KOPT-K1 (cell line): ENCODE data around the gene TNFAIP8.
A peak's percentile ranks its signal among the peaks of the same experiment; 100 is the strongest.

Source experiments
- H3K27ac ChIP-seq: fragments of 200-600 bp; sonication (generic); 2 replicates; pipeline ENCODE4 v1.5.1; 2016; ENCODE audit warnings: antibody characterized with exemption, mild to moderate bottlenecking, low read depth, low read length; ENCODE audit not compliant: poor library complexity, severe bottlenecking
- H3K36me3 ChIP-seq: fragments of 200-600 bp; sonication (generic); 2 replicates; pipeline ENCODE4 v1.5.1; 2017; ENCODE audit warnings: antibody characterized with exemption, mild to moderate bottlenecking, low read length, moderate library complexity; ENCODE audit not compliant: insufficient read depth
- H3K9me3 ChIP-seq: fragments of 200-600 bp; sonication (generic); 2 replicates; pipeline ENCODE4 v1.5.1; 2017; ENCODE audit warnings: antibody characterized with exemption, low read length, mild to moderate bottlenecking; ENCODE audit not compliant: insufficient read depth, poor library complexity, severe bottlenecking

Gene TNFAIP8

DNA sequence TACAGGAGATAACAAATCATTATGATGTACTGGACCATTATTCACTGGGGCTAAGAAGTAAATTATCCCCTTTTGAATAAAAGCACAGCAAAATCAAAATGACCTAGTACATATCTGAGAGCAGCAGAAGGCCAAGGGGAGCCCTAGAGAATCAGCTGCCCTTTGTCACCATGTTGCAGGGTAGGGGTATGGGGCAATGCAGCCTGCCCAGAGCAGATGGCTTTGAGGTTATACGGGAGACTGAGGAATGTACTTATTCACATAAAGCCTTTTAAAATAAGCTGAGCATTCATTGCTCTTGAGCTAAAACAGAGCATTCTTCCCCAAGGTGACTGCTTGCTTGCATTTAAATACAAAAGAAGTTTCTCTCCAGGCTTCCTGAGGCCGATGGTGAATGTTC, 2.6 kb upstream of the TNFAIP8 start:
- Histone ChIP-seq H3K27ac (no peak overlapping the region), H3K36me3 (peaks cover 20% of the 10 kb centered on the region), H3K9me3 (no peaks in the 10 kb centered on the region)

DNA sequence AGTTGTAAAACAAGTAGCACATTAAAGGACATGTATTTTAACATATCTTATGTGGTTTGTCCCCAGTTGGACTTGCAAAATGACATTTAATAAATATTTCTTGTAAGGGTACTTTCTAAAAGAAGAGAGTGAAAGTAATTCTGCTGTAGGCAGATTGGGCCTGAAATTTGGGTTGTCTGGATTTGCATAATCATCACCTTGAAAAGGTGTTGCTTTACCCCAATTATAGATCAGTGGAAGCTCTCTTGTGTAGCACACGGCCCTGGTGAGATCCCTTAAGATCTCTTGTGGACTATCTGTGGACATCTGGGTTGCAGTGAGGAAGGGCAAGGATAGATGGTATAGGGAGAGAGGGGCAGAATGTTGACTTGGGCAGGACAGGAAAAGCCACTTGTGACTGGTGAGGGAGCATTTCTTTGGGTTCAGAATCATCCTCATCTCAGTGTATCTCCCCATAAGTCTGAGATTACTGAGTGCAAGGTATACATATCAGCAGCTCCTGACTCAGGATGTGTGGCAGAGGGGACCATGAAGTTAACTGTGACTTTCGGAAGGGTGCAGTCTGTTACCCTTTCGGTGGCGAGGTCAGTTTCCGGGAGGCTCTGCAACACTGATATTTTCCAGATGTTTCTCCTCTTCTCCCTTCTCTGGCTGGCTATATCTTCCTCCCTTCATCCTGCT, 2.0 kb upstream of the TNFAIP8 start:
- no peak overlapping the region for H3K27ac ChIP-seq
- no peaks in the 10 kb centered on the region for H3K9me3 ChIP-seq

DNA sequence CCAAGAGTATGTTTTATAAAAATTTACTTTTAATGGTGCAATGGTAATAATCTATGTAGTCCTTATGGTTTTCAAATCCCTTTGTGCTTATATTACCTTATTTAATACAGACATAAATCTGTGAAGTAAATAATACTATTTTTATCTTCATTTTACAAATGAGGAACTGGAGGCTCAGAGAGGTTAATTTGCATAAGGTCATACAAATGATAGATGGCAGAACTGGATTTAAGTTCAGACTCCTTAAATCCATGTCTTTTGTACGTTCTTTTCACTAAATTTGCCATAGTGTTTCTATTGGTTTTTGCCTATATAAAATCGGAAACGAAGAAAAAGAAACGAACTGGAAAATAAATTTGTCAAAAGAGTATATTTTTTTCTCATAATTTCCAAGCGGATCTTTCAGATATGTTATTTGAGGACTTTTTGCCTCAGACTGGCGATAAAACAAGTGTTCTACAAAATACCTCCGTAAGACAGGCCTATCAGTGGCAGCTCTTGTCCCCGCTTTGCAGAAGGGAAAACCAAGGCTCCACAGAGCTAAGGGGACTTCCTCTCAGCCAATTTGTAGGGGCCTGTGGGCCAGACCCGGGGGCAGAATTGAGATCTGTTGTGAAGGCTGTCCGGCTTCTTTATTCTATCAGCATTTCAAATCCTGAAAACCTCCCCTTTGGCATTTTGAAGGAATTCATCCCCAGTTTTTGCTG, 1.1 kb upstream of the TNFAIP8 start:
- peaks cover 22% of the 10 kb centered on the region for H3K36me3 ChIP-seq
- no peak overlapping the region for H3K27ac ChIP-seq
- no peaks in the 10 kb centered on the region for H3K9me3 ChIP-seq

More for the DNA sequence above, 2.0 kb upstream of the TNFAIP8 start:
- H3K36me3 ChIP-seq, result peaks cover 20% of the 10 kb centered on the region

DNA sequence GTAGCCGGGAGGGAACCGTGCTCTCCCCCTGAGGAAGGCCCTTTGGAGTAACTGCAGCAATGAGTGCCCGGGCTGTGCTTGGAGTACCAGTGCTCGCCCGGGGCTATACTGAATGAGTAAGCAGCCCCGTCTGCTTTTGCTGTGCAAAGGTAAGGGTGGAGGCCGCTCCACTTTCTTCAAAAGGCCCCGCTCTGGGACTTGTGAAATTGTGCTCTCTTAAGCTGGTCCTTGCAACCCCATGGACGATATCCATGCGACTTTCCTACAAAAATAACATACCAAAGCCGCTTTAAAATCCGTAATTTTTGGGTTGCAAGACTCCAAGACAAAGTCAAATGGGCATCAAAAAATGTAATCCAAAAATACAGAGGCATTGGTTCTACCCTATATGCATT, 578 bp upstream of the TNFAIP8 start:
- Histone ChIP-seq H3K9me3 (no peaks in the 10 kb centered on the region), H3K36me3 (peaks cover 26% of the 10 kb centered on the region), H3K27ac (no peak overlapping the region)

DNA sequence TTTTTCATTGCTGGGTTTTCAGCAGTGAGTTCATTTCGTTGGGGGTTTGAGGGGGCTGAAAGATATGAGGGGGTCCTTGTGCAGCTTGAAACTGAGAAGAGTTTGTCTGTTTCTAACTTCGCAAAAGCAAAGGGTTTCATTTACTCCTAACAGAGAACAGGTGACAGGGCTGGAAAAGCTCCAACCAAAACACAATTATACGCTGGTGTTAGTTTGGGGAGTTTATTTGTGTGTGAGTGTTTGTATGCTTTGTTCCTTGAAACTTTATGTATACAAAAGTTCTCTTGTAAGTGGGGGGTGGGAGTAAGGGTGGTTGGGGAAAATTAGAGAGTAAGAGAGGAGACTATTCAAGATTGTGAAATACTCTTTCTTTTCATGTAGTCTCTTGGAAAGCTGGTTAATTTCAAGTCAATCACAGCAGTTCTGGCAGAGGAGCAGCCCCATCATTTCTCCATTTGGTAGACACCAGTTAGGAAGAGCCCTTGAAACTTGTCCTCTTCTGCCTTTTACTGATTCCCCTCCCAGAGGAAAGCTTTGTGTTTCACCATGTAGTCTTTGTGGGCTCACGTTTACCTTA, 881 bp downstream of the TNFAIP8 start:
- Histone ChIP-seq H3K36me3 (peaks cover 27% of the 10 kb centered on the region), H3K27ac (peak overlapping the region; percentile 10), H3K9me3 (no peaks in the 10 kb centered on the region)

DNA sequence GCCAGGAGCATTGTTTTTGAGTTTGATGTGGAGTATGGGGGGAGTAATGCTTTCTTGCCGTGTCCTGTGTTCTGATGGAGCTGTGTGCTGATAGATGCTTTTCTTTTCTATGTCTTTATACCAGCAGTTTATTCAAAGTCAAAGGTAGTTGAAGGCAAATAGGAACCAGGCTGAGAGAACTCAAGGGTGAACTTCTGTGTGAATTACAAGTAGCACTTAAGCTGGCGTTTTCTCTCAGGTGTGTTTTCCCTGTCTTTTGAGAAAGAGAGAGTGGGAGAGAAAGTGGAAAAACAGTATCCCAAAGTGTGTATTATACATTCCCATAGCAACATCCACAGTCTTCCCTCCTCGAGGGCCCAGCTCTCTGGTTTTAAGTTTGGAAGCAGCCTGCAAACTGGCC, 1.5 kb downstream of the TNFAIP8 start:
- Histone ChIP-seq H3K36me3 (peaks cover 33% of the 10 kb centered on the region), H3K9me3 (no peaks in the 10 kb centered on the region), H3K27ac (peak overlapping the region; percentile 10)

DNA sequence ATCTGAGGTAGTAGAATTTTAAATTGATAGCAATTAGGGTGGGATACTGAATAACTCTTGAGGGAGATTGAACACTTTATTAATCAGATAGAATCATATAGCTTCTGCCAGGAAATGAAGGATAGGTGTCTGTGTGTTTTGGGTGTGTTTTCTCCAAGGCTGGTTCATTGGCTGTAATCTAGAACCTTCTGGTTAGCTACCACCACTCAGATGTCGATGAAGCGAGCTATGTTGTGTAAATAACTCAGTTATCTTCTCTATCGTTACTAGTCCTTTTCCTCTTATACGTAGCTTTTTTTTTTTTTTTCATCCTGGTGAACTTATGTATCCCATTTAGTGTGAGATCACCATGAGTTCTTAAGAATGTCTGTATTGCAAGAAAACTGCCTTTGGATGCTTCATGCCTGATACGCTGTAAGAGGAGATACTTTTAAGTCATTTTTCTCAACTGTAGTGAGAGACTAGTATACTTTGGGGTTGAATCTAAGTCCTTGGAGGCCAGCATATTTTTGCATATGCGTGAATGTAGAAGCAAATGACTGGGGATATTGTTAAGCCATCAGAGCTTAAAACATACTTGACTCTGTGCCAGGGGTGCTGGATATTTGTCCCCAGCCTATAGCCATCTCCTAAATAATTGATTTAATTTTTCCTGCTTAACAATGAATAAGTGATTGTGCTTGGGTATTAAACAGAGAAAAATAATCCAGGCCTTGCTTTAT, 2.1 kb downstream of the TNFAIP8 start:
- H3K27ac ChIP-seq, result no peak overlapping the region
- peaks cover 34% of the 10 kb centered on the region for H3K36me3 ChIP-seq
- no peaks in the 10 kb centered on the region for H3K9me3 ChIP-seq

DNA sequence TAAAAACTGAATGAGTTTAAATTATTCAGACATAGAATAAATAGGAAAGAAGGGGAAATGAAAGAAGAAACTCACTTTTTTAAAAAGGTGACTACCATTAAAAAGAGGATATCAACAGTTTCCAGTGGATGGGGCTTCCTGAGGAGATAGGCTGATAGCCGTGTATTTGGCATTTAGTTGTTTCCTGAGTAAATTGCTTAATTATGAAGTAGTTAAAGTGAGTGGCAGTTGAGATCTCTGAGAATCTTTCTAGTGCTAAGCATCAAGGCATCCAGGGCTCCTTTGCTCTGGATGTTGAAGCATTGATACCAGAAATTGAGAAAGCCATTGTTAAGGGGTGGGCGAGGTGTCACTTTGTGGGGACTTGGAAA, 2.7 kb downstream of the TNFAIP8 start:
- H3K9me3 ChIP-seq, result no peaks in the 10 kb centered on the region
- peaks cover 39% of the 10 kb centered on the region for H3K36me3 ChIP-seq
- no peak overlapping the region for H3K27ac ChIP-seq

DNA sequence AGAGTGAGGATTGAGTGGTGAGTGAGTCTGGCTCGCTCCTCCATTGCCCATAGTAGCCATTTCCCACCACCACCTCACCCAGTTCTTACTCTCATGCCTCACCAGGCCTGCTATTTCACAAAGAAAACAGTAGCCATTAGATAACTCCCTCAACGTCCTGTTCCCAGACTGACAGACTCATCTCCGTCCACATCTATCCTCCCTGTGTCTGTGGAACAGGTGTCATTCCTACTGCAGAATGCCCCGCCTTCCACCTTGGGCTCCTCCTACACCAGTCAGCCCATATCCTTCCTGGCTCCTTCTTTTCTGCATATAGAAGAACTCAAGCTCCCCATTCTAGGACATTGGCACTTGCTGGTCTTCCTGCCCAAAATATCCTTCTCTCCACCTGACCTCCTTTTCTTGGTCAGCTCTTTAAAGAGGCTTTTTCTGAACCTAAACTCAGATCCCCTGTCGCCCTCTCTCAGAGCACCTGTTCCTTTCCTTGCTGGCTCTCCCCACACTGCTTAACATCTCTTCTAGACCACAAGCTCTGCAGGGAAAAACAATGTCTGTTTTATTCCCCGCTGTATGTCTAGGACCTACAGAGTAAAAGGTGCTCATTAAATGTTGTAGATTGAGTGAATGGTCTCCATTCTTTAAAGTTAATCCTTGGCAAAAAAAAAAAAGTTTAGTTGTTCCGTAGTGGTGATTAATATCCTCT, 3.2 kb downstream of the TNFAIP8 start:
- Histone ChIP-seq H3K9me3 (no peaks in the 10 kb centered on the region), H3K27ac (no peak overlapping the region), H3K36me3 (peaks cover 40% of the 10 kb centered on the region)

DNA sequence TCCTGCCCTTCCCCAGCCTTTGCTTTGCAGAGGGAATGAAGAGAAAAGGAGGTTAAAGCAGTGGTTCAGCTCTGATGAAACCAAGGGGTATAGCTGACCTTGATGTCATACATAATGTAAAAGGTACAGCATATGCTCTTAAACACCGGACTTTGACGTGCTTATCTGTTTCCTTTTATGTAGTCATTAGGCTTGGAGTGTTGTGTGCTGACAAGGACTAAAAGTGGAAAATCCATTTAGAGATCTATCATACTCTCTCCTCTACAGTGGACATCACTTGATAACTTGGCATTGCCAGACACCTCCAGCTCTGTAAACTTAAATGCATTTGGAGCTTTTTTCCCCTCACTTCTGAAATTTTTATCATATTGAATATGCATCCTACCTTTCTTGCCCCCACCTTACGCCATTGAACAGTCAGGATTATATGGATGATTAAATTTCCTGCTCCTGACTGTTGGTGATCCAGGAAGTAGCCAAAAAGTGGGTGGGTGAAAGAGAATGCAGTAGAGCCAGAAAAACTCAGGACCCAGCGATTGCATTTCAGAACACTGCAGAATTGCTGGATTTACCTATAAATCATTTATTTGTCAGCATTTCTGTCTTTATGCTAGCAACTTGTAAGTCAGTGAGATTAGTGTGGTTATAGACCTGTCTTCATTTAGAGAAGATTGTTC, 4.1 kb downstream of the TNFAIP8 start:
- H3K36me3 ChIP-seq, result peaks cover 42% of the 10 kb centered on the region
- H3K27ac ChIP-seq, result no peak overlapping the region
- H3K9me3 ChIP-seq, result no peaks in the 10 kb centered on the region

DNA sequence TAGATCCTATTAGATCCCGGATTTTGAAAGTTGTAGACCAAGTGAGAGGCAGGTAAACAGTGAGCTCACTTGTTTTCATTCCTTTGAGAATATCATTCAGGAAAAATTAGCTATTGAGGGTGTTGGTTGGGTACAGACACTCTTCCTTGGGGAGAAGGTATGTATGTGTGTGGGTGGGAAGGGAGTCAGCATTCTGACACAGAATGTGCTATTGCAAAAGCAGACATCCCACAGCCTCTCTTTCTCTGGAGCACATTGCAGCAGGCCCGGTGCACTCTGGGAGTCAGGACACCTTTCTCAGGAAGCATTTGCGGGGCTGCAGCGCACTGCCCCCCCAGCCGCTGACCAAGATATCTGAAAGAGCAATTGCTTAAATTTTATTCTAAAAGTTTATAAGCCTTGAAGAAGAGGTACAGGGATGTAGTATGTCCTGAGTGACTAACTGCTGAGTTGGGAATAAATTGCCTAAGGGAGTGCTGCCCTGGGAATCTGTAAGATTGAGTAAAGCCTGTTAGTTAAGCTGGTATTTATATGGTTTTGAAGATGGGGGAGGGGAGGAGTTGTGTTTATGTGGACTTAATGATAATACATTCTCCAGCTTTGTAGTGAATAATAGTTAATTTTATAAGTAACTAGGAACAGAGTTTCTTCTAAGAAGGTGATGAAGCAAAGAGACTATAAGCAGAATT, 5.2 kb downstream of the TNFAIP8 start:
- Histone ChIP-seq H3K9me3 (no peaks in the 10 kb centered on the region), H3K27ac (no peak overlapping the region), H3K36me3 (peaks cover 32% of the 10 kb centered on the region)

DNA sequence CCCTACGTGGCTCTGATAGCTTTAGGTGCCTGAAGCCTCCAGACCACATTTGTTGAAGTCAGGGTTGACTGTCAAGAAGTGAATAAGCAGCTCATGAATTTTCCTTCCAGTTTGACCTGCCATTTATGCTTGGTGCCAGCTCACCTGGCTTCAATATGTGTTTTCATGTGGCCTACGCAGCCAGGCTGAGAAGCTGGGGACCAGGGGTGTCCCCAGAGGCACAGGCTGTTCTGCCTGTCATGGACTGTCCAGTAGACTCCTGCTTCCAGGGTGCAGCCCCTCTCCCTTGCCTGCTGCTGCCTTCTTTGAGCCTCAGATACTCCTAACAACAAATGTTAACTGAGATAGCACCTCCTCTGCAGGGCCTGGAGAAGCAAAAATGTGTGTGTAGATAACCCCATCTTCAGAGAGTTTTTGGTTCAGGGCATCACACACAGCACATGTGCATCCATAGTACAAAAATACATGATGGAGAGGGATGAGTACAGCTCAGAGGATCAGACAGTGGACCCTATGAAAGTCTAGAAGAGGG, 5.8 kb downstream of the TNFAIP8 start:
- peaks cover 34% of the 10 kb centered on the region; the same call in 1 of the 2 replicates for H3K36me3 ChIP-seq
- H3K9me3 ChIP-seq, result no peaks in the 10 kb centered on the region
- no peak overlapping the region for H3K27ac ChIP-seq

DNA sequence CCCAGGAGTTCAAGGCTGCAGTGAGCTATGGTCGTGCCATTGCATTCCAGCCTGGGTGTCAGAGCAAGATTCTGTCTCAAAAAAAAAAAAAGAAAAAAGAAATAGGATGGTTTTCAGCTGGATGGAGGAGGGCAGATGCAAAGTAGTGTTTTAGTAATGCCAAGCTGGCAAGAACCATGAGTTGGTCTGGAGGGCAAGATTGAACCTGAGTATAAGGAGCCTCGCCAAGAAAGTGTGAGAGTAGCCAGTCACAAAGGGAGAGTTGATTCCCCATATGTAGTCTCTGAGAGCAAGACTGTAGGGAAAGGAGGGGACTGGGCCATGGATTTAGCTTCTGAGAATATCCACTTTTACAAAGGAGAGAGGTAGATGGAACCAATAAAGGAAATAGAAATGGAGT, 6.9 kb downstream of the TNFAIP8 start:
- H3K9me3 ChIP-seq, result no peaks in the 10 kb centered on the region
- peak overlapping the region; percentile 7 for H3K27ac ChIP-seq
- peaks cover 35% of the 10 kb centered on the region; the same call in 1 of the 2 replicates for H3K36me3 ChIP-seq

DNA sequence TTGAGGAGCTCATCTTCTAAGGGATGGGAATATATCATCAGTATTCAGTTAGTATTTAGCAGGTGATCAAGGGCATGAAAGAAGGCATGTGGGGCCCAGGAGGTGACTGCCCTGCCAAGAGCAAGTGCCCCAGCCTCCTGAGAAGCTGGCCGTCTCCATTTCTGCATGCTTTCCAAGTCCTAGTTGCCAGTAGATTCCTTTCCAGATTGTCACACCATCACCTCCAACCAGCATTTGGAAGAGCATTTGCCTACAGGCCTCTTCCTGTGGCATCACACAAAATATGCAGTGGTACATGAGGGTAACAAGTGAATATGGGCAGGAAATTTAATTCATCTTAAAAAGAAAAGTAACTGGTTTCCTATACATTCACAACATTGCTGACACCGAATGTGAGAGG, 7.5 kb downstream of the TNFAIP8 start:
- Histone ChIP-seq H3K27ac (peak overlapping the region; percentile 7), H3K9me3 (no peaks in the 10 kb centered on the region), H3K36me3 (peaks cover 35% of the 10 kb centered on the region; the same call in 1 of the 2 replicates)
